HEK293 (cell line): ENCODE results near the gene CEBPG.

Experiments
- CTCF ChIA-PET: fragments of 350-600 bp; formaldehyde crosslinking; extraction: SDS; loops from one replicate; lab custom pipeline; 2021; ENCODE audit warnings: antibody characterized with exemption; lab: Yijun Ruan, JAX
- POLR2A ChIA-PET: fragments of 300-600 bp; formaldehyde crosslinking; extraction: SDS; loops from one replicate; lab custom pipeline; 2020; ENCODE audit warnings: antibody characterized with exemption, inconsistent platforms; lab: Yijun Ruan, JAX
- H3K27ac ChIP-seq: fragments of 200-500 bp; sonication (Bioruptor generic); 2 replicates; pipeline ENCODE4 v1.5.1; 2014; ENCODE audit warnings: low read depth, low read length, control low read depth, inconsistent platforms; ENCODE audit errors: extremely low read depth
- H3K36me3 ChIP-seq, 2 experiments: fragments of 200-500 bp in 1 of 2; sonication (Bioruptor generic) in 1 of 2; 1 replicate in 1 of 2; 2 replicates in 1 of 2; pipeline ENCODE4 v1.5.1; 2014 to 2017; ENCODE audit warnings: inconsistent platforms in 2 of 2, low read length in 2 of 2; ENCODE audit not compliant: control insufficient read depth in 2 of 2, insufficient read depth in 1 of 2
- H3K4me1 ChIP-seq: fragments of 200-500 bp; sonication (Bioruptor generic); 2 replicates; pipeline ENCODE4 v1.5.1; 2014; ENCODE audit warnings: mild to moderate bottlenecking, low read length, inconsistent platforms; ENCODE audit not compliant: control insufficient read depth, insufficient read depth
- H3K4me3 ChIP-seq: 2 replicates; pipeline ENCODE4 v1.5.1; 2011; ENCODE audit warnings: low read depth, mild to moderate bottlenecking, control low read depth, low read length, moderate library complexity
- H3K9me3 ChIP-seq: fragments of 200-500 bp; sonication (Bioruptor generic); 2 replicates; pipeline ENCODE4 v1.5.1; 2014; ENCODE audit warnings: low read depth, low read length, inconsistent platforms; ENCODE audit not compliant: control insufficient read depth, insufficient read depth
- BCL11B ChIP-seq: fragments of 450-650 bp; formaldehyde crosslinking; IDR thresholded peaks from 2 replicates; pipeline ENCODE4 v1.5.1; 2016; ENCODE audit warnings: low read depth, missing biosample characterization, missing genetic modification characterization
- GLIS1 ChIP-seq: fragments of 450-650 bp; formaldehyde crosslinking; IDR thresholded peaks from 2 replicates; pipeline ENCODE4 v1.5.1; 2016; ENCODE audit warnings: missing biosample characterization, missing genetic modification characterization
- GLIS2 ChIP-seq: fragments of 450-650 bp; formaldehyde crosslinking; IDR thresholded peaks from 2 replicates; pipeline ENCODE4 v1.5.1; 2016; ENCODE audit warnings: missing biosample characterization, missing genetic modification characterization
- HOXA7 ChIP-seq: sonication (generic); formaldehyde crosslinking; IDR thresholded peaks from 2 replicates; pipeline ENCODE4 v1.8.1; 2022; ENCODE audit warnings: missing genetic modification reagents, borderline replicate concordance
- ZBTB1 ChIP-seq: fragments of 450-650 bp; formaldehyde crosslinking; IDR thresholded peaks from 2 replicates; pipeline ENCODE4 v1.5.1; 2016; ENCODE audit warnings: missing biosample characterization, missing genetic modification characterization
- ZIC2 ChIP-seq: fragments of 450-650 bp; formaldehyde crosslinking; IDR thresholded peaks from 2 replicates; pipeline ENCODE4 v1.5.1; 2016; ENCODE audit warnings: missing biosample characterization, missing genetic modification characterization
- ZNF112 ChIP-seq: fragments of 450-650 bp; formaldehyde crosslinking; IDR thresholded peaks from 2 replicates; pipeline ENCODE4 v1.5.0; 2017; ENCODE audit warnings: missing biosample characterization, missing genetic modification characterization
- ZNF146 ChIP-seq: fragments of 450-650 bp; formaldehyde crosslinking; IDR thresholded peaks from 2 replicates; pipeline ENCODE4 v1.5.1; 2016; ENCODE audit warnings: missing biosample characterization, missing genetic modification characterization
- ZNF426 ChIP-seq: fragments of 450-650 bp; formaldehyde crosslinking; IDR thresholded peaks from 2 replicates; pipeline ENCODE4 v1.5.1; 2017; ENCODE audit warnings: missing biosample characterization, missing genetic modification characterization, mild to moderate bottlenecking, inconsistent platforms, moderate library complexity
- ZNF529 ChIP-seq: fragments of 450-650 bp; formaldehyde crosslinking; IDR thresholded peaks from 2 replicates; pipeline ENCODE4 v1.5.1; 2017; ENCODE audit warnings: missing genetic modification characterization, missing biosample characterization; ENCODE audit not compliant: insufficient replicate concordance
- ZNF560 ChIP-seq: fragments of 450-650 bp; formaldehyde crosslinking; IDR thresholded peaks from 2 replicates; pipeline ENCODE4 v1.5.1; 2017; ENCODE audit warnings: missing biosample characterization, missing genetic modification characterization, borderline replicate concordance
- TF ChIP-seq, protein P1 (sequence below): fragments of 450-650 bp; formaldehyde crosslinking; IDR thresholded peaks from 2 replicates; pipeline ENCODE4 v1.5.1; 2016; ENCODE audit warnings: missing biosample characterization, missing genetic modification characterization
- TF ChIP-seq, protein P2 (sequence below): fragments of 450-650 bp; formaldehyde crosslinking; IDR thresholded peaks from 2 replicates; pipeline ENCODE4 v1.5.1; 2016; ENCODE audit warnings: missing biosample characterization, missing genetic modification characterization
- TF ChIP-seq, protein P3 (sequence below): fragments of 450-650 bp; formaldehyde crosslinking; IDR thresholded peaks from 2 replicates; pipeline ENCODE4 v1.5.1; 2017; ENCODE audit warnings: missing biosample characterization, missing genetic modification characterization

Gene CEBPG

DNA sequence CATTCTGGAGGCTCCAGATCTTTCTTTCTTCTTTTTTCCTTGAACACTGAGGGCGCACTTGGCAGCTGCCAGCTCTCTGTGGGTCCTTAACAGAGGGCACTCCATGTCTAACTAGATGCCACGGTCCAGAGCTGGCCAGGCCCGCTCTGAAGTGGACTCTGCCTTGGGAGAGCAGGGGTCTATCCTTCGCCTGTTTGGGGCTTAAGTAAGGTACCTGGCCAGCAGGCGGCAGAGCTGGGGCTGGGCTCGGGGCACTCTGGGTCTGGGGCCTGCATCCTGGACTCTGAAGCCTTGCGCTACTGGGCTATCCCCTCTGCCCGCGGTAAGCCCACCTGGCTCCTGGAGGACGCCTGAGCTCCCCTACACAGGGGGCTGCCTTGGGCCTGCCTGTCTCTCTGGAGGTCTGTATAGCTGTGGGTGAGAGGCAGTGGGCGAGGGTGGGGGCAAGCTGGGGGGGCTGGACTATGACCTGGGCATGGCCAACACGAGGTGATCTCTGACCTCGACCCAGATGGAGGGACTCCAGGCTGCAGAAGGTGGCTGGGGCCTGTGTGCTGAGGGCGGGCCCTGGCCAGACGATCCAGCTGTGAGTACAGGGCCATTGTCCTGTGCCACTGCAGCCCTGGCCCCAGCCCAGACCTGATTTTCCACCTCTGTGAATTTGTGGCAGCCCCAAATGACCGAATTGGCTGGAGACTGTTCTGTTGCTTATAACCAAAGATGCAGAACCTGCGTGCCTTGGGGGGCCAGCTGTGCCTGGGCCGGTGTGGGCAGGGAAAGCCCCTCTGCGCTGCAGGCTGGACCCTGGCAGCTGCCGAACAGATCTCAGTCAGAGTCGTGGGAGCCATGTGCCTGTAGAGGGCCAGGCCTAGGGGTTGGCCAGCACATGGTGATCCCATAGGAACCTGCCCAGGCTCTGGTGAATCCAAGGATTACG, 26.5 kb downstream of the CEBPG start:
- TF ChIP-seq, protein P1, sequence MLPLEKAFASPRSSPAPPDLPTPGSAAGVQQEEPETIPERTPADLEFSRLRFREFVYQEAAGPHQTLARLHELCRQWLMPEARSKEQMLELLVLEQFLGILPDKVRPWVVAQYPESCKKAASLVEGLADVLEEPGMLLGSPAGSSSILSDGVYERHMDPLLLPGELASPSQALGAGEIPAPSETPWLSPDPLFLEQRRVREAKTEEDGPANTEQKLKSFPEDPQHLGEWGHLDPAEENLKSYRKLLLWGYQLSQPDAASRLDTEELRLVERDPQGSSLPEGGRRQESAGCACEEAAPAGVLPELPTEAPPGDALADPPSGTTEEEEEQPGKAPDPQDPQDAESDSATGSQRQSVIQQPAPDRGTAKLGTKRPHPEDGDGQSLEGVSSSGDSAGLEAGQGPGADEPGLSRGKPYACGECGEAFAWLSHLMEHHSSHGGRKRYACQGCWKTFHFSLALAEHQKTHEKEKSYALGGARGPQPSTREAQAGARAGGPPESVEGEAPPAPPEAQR (tag by site-specific recombination): no peak
- H3K36me3 ChIP-seq: no peaks in the 10 kb centered on the region
- H3K9me3 ChIP-seq: no peaks in the 10 kb centered on the region
- CTCF ChIA-PET: interaction anchor here (0.5 to 5.3 kb wide), 10 partner anchors 9 to 169 kb away, joined by 3 to 38 read pairs (median 9); no protein-coding TSS in a partner anchor
- H3K27ac ChIP-seq: no peak overlapping the region
- H3K4me1 ChIP-seq: no peaks in the 10 kb centered on the region
- POLR2A ChIA-PET: interaction anchor here (0.6 kb wide), 1 partner anchor 161 kb away, joined by 3 read pairs; no protein-coding TSS in a partner anchor
- no peak overlapping the region for H3K4me3 ChIP-seq

DNA sequence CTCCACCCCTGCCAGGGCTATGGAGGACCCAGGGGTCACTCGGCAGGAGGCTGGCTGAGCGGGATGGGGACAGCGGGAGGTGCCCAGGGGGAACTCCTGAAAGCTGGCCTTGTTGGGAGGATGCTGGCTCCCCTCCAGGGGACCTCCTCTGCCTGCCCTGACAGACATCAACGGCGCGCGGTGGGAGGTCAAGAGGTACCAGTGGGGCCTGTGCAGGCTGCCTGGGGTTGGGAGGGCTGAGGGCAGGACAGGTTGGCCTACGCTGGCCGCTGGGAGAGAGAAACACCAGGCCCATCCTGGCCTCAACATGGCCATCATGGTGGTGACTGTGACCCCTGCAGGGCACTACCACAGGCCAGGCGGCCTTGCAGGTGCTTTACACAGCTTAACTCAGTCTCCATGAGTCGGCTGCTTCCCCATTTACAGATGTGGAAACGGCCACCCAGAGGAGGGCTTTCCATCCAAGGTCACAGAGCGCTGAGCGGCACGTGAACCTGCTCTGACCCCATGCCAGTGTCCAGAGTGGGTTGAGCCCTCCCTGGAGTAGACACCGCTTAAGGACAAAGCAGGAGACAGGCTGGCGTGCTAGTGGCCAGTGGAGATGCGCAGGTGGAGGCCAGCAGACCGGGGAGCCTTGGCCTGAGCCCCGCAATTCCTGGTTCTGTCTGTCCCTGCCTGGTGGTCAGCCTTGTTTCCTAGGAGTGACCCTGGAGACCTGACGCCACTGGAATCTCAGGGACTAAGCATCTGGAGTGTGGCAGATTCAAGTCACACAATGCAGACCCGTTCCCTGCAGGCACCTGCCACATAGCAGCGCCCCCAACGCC, 27.6 kb downstream of the CEBPG start:
- Histone ChIP-seq H3K4me3 (no peak overlapping the region), H3K9me3 (no peaks in the 10 kb centered on the region), H3K4me1 (no peaks in the 10 kb centered on the region), H3K36me3 (no peaks in the 10 kb centered on the region), H3K27ac (no peak overlapping the region)
- no peak for TF ChIP-seq ZNF146
- TF ChIP-seq HOXA7 (CRISPR knock-in tag): no peak
- TF ChIP-seq ZNF426 (tag by site-specific recombination): no peak
- TF ChIP-seq ZNF560: no peak
- TF ChIP-seq ZBTB1: no peak
- peak; percentile 61 for TF ChIP-seq GLIS2 (tag by site-specific recombination)
- no peak for TF ChIP-seq ZNF112 (tag by site-specific recombination)
- TF ChIP-seq, protein P2, sequence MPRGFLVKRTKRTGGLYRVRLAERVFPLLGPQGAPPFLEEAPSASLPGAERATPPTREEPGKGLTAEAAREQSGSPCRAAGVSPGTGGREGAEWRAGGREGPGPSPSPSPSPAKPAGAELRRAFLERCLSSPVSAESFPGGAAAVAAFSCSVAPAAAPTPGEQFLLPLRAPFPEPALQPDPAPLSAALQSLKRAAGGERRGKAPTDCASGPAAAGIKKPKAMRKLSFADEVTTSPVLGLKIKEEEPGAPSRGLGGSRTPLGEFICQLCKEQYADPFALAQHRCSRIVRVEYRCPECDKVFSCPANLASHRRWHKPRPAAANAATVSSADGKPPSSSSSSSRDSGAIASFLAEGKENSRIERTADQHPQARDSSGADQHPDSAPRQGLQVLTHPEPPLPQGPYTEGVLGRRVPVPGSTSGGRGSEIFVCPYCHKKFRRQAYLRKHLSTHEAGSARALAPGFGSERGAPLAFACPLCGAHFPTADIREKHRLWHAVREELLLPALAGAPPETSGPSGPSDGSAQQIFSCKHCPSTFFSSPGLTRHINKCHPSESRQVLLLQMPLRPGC: no peak
- TF ChIP-seq BCL11B (tag by site-specific recombination): peak; percentile 65
- no peak for TF ChIP-seq ZNF529 (tag by site-specific recombination)
- TF ChIP-seq, protein P3, sequence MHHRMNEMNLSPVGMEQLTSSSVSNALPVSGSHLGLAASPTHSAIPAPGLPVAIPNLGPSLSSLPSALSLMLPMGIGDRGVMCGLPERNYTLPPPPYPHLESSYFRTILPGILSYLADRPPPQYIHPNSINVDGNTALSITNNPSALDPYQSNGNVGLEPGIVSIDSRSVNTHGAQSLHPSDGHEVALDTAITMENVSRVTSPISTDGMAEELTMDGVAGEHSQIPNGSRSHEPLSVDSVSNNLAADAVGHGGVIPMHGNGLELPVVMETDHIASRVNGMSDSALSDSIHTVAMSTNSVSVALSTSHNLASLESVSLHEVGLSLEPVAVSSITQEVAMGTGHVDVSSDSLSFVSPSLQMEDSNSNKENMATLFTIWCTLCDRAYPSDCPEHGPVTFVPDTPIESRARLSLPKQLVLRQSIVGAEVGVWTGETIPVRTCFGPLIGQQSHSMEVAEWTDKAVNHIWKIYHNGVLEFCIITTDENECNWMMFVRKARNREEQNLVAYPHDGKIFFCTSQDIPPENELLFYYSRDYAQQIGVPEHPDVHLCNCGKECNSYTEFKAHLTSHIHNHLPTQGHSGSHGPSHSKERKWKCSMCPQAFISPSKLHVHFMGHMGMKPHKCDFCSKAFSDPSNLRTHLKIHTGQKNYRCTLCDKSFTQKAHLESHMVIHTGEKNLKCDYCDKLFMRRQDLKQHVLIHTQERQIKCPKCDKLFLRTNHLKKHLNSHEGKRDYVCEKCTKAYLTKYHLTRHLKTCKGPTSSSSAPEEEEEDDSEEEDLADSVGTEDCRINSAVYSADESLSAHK (tag by site-specific recombination): no peak
- TF ChIP-seq ZIC2: peak; percentile 99
- peak; percentile 96 for TF ChIP-seq GLIS1 (tag by site-specific recombination)
- ChIA-PET CTCF (interaction anchor here (0.5 to 5.3 kb wide), 4 partner anchors 8 to 164 kb away, joined by 3 to 38 read pairs (median 4); no protein-coding TSS in a partner anchor), POLR2A (no interaction called here)
